GM21367 (cell line): ENCODE results near the gene PAX6.
"Not testable (repeated sequence)": the region's sequence is repeated elsewhere in the genome, so short reads cannot be mapped to it uniquely, and the experiment has no call there.

Experiments used
- ATAC-seq: cut with Tn5 transposase; IDR thresholded peaks from one replicate; pipeline ENCODE4 v1.9.1; 2021; ENCODE audit not compliant: unreplicated experiment

PAX6 gene

GRCh38 chr11:31770011-31770700 is 41.0 kb downstream of the PAX6 start:
- no peak for ATAC-seq

GRCh38 chr11:31768749-31769640 is 42.1 kb downstream of the PAX6 start:
- no peak for ATAC-seq

- no peak for ATAC-seq
Observed at GRCh38 chr11:31767685-31768084, 43.4 kb downstream of the PAX6 start.

- no peak for ATAC-seq
Observed at GRCh38 chr11:31767066-31767465, 44.1 kb downstream of the PAX6 start.

GRCh38 chr11:31764766-31765165 is 46.4 kb downstream of the PAX6 start:
- ATAC-seq, result no peak

GRCh38 chr11:31764261-31764660 is 46.9 kb downstream of the PAX6 start:
- no peak for ATAC-seq

- ATAC-seq, result no peak
Observed at GRCh38 chr11:31763296-31763695, 47.8 kb downstream of the PAX6 start.

GRCh38 chr11:31761636-31762035 is 49.5 kb downstream of the PAX6 start:
- ATAC-seq, result no peak

- ATAC-seq, result no peak
Observed at GRCh38 chr11:31757260-31757835, 53.8 kb downstream of the PAX6 start.

- no peak for ATAC-seq
Observed at GRCh38 chr11:31747581-31747980, 63.5 kb downstream of the PAX6 start.

GRCh38 chr11:31740731-31741368 is 70.3 kb downstream of the PAX6 start:
- not testable (repeated sequence) for ATAC-seq

GRCh38 chr11:31740131-31740530 is 71.0 kb downstream of the PAX6 start:
- no peak for ATAC-seq
